Lower lobe of right lung (tissue), 2 donors: ENCODE results near the gene RBM38. TPM values are rescaled to one million over a fixed set of nuclear protein-coding genes. Genes with fewer than 3 reads are reported as not detected.

Experiments
- ATAC-seq, 2 donors: fragments of 200-7000 bp; cut with Tn5 transposase; one replicate each; pipeline ENCODE4 v1.9.1; 2020 to 2022; ENCODE audit warnings: mild to moderate bottlenecking in 2 of 2, moderate library complexity in 2 of 2
- DNase-seq: peaks from one replicate; pipeline ENCODE4 v3.0.0-alpha.2; 2020
- H3K27ac ChIP-seq: fragments of 200-600 bp; one replicate; pipeline ENCODE4 v1.8.0; 2022
- H3K27me3 ChIP-seq: fragments of 200-600 bp; one replicate; pipeline ENCODE4 v1.8.0; 2022; ENCODE audit warnings: low read depth
- H3K36me3 ChIP-seq: fragments of 200-600 bp; one replicate; pipeline ENCODE4 v1.8.0; 2022; ENCODE audit warnings: mild to moderate bottlenecking
- H3K4me1 ChIP-seq: fragments of 200-600 bp; one replicate; pipeline ENCODE4 v1.8.0; 2022
- H3K4me3 ChIP-seq: fragments of 200-600 bp; one replicate; pipeline ENCODE4 v1.8.0; 2022; ENCODE audit warnings: mild to moderate bottlenecking
- H3K9me3 ChIP-seq: fragments of 200-600 bp; one replicate; pipeline ENCODE4 v1.8.0; 2022
- intact Hi-C: fragments of 100-400 bp; cut with DNase I; formaldehyde crosslinking; loops from one replicate; pipeline ENCODE4 v1.11.0; 2022
- total RNA-seq: library from RNA; stranded (reverse); fragmentation: NEBNext Ultra II Directional; extraction: Animal tissue kit (Norgen Biotek cat#: 25700); gene quantifications from one replicate; pipeline ENCODE4 v1.2.1, GENCODE V29; 2021
- TF ChIP-seq, protein P1 (sequence below): fragments of 200-600 bp; IDR thresholded peaks from one replicate; pipeline ENCODE4 v1.8.0; 2022; ENCODE audit warnings: antibody characterized with exemption, mild to moderate bottlenecking
- donor health status: DM: no; HTN: yes; CAD: no; lungs with severe emphysema.

The RBM38 gene
- total RNA-seq, 1 donor from 2014 or later, result 15.5 TPM

GRCh38 chr20:57378107-57378506, 13.1 kb upstream of the RBM38 start:
- H3K36me3 ChIP-seq, result peaks cover 15% of the 10 kb centered on the region
- no peaks in the 10 kb centered on the region for H3K9me3 ChIP-seq
- TF ChIP-seq, protein P1, sequence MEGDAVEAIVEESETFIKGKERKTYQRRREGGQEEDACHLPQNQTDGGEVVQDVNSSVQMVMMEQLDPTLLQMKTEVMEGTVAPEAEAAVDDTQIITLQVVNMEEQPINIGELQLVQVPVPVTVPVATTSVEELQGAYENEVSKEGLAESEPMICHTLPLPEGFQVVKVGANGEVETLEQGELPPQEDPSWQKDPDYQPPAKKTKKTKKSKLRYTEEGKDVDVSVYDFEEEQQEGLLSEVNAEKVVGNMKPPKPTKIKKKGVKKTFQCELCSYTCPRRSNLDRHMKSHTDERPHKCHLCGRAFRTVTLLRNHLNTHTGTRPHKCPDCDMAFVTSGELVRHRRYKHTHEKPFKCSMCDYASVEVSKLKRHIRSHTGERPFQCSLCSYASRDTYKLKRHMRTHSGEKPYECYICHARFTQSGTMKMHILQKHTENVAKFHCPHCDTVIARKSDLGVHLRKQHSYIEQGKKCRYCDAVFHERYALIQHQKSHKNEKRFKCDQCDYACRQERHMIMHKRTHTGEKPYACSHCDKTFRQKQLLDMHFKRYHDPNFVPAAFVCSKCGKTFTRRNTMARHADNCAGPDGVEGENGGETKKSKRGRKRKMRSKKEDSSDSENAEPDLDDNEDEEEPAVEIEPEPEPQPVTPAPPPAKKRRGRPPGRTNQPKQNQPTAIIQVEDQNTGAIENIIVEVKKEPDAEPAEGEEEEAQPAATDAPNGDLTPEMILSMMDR, result no peak
- no peak overlapping the region for H3K4me3 ChIP-seq
- peaks cover 11% of the 10 kb centered on the region for H3K4me1 ChIP-seq
- DNase-seq, result no peak
- ATAC-seq, result no peak
- no peaks in the 10 kb centered on the region for H3K27me3 ChIP-seq
- no peak overlapping the region for H3K27ac ChIP-seq
- intact Hi-C loops, result no loop called here

DNA sequence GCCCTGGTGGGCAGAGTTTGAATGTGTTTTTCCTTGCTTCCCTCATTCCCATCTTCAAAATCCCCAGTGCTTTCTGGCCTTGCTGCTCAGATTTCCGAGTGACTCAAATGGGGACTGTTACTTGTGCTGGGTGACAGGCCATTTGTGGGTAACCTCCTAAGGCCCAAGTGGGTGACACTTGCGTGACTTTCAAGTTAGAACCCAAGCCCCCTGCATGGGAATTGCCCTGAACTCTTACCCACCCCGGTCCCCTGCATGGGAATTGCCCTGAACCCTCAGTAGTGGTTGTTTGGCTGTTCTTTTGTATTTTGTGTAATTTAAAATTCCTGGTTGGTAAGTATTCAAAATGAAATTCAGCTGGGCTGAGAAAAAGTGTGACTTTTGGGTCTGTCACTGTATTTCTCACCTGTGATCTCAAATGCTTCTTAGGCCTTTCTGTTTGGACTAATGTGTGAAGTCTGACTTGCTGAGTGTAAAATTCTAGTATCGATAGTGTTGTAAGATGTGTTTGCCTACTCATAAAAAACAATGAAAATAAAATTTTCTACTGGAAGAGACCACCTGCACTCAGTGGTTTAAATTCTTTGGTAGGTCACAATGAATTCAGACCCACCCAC, 12.4 kb upstream of the RBM38 start:
- ATAC-seq (no peak), DNase-seq (no peak)
- Histone ChIP-seq H3K36me3 (peaks cover 15% of the 10 kb centered on the region), H3K27ac (no peak overlapping the region), H3K4me3 (no peak overlapping the region), H3K4me1 (peaks cover 11% of the 10 kb centered on the region), H3K9me3 (no peaks in the 10 kb centered on the region), H3K27me3 (no peaks in the 10 kb centered on the region)
- TF ChIP-seq, protein P1, result no peak
- intact Hi-C loops, result no loop called here

DNA sequence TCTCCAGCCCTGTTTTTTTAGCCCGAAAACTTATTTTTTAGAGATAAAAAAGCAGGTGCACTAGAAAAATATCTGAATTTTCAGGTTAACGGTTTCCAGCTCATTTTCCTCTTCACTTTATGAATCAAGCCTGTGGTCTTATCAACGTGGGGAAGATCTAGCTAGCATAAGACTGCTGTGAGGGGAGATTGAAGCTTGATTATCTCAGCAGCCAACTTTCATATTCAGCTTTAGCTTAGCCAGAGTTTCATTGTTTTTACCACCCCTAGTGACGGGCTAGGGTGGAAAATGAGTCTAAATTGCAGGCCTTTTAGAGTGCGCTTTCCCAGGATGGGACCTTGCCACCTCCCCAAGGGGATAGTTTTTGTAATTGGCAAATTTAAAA, 11.9 kb upstream of the RBM38 start:
- intact Hi-C loops, result no loop called here
- DNase-seq (no peak), ATAC-seq (no peak)
- Histone ChIP-seq H3K4me1 (peaks cover 12% of the 10 kb centered on the region), H3K27ac (no peak overlapping the region), H3K36me3 (peaks cover 15% of the 10 kb centered on the region), H3K27me3 (no peaks in the 10 kb centered on the region), H3K4me3 (no peak overlapping the region), H3K9me3 (no peaks in the 10 kb centered on the region)
- TF ChIP-seq, protein P1, result no peak

DNA sequence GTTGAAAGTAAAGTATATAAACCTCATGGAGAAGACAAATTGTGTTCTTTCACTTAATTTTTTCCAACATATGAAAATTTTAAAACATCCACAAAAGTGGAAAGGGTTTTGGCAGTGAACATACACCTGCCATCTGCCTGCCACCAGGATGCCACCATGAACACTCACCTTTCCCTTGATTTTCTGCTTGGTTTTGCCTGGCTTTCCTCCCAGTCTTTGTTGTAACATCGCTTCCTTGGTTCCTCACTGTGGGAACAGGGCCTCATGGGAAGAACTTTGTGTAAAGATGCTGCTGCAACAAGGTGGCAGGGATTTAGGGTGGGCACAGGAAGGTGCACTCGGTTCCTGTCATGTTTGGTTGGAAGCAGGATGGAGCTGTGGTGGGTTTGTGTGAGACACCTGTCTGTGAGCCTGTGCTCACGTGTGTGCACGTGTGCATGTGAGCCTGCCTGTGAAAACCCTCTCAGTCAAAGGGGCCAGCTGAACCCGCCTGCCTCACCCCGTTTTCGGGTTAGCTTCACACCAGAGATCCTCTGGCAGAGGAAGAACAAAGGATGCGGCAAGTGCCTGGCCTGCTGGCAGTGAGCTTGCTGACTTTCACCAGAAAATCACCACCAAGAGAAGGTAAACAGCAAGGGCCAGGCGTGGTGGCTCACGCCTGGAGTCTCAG, 11.0 kb upstream of the RBM38 start:
- peaks cover 12% of the 10 kb centered on the region for H3K4me1 ChIP-seq
- no peaks in the 10 kb centered on the region for H3K9me3 ChIP-seq
- DNase-seq (no peak), ATAC-seq (no peak)
- intact Hi-C loops, result loop anchor here (5.0 kb wide), 1 partner anchor 117 kb away; no protein-coding TSS in a partner anchor
- TF ChIP-seq, protein P1, result no peak
- no peak overlapping the region for H3K27ac ChIP-seq
- H3K27me3 ChIP-seq, result no peaks in the 10 kb centered on the region
- H3K4me3 ChIP-seq, result no peak overlapping the region
- H3K36me3 ChIP-seq, result peaks cover 15% of the 10 kb centered on the region

DNA sequence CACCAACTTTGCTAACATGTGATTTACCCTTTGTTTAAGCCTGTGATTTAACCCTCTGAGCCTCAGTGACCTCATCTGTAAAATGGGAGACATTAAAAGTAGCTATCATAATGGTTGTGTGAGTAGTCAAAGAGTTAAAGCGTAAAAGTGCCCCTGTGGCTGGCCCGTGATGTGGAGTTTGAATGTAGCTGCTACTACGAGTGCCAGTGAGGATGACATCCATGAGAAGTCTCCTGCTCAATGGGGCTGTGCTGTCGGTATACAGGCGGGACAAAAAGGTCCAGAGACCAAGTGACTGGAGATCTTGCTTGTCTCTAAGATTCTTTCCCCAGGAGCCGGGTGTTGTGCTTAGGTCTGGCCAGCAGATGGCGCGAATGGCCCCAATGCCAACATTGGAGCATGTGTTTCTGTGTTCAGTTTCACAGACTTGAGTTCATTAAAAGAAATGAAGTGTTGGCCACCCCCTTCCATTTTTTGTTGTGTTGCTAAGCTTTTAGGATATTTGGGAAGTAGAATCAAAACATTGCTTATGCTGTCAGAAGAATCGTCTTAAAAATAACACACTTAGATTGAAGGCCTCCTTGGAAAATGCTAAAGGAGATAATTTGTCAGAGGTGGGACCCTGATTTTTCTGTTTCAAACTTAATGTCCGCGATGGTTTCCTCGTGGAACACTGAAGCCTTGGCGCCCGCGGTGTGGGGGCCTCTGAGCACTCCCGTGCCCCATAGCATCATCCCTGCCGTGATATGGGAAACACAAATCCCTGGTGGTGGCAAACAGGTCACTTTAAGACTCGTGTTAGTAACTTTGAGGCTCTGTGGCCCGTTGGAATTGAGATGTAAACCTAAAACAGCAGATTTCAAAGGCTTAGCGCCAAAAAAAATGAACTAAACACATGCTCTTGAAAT, 9.3 kb upstream of the RBM38 start:
- Histone ChIP-seq H3K4me3 (no peak overlapping the region), H3K4me1 (peaks cover 12% of the 10 kb centered on the region), H3K36me3 (peaks cover 15% of the 10 kb centered on the region), H3K27ac (no peak overlapping the region), H3K9me3 (no peaks in the 10 kb centered on the region), H3K27me3 (no peaks in the 10 kb centered on the region)
- intact Hi-C loops, result loop anchor here (5.0 kb wide), 1 partner anchor 115 kb away; no protein-coding TSS in a partner anchor
- TF ChIP-seq, protein P1, result peak; percentile 94
- DNase-seq (peak; percentile 85), ATAC-seq (peak; percentile 80 to 81)
